Lower leg skin (tissue), 4 donors: ENCODE data around the gene IFRD2. TPM values are rescaled to one million over a fixed set of nuclear protein-coding genes. Genes with fewer than 3 reads are reported as not detected.

Experiments used
- DNase-seq, 2 donors: peaks; one replicate each; pipeline ENCODE4 v3.0.0-alpha.2; 2019; ENCODE audit warnings: low spot score in 2 of 2
- H3K4me3 ChIP-seq: fragments of 200-600 bp; sonication (generic); 2 replicates; pipeline ENCODE4 v1.5.1; 2017; ENCODE audit warnings: mild to moderate bottlenecking, low read depth; ENCODE audit not compliant: poor library complexity, severe bottlenecking
- CTCF ChIP-seq, 3 donors: fragments of 450-650 bp; IDR thresholded peaks; one replicate each; pipeline ENCODE4 v1.5.1; 2016; ENCODE audit warnings: antibody characterized with exemption in 3 of 3, mild to moderate bottlenecking in 3 of 3, moderate library complexity in 2 of 3
- POLR2A ChIP-seq, 2 donors: fragments of 450-650 bp; IDR thresholded peaks; one replicate each; pipeline ENCODE4 v1.6.1; 2016 to 2017; ENCODE audit warnings: antibody characterized with exemption in 2 of 2, mild to moderate bottlenecking in 1 of 2, moderate library complexity in 1 of 2
- WGBS, 2 donors: methylation state at CpG; one replicate each; pipeline ENCODE4 v1.1.5; 2018; 5-methylcytosine and 5-hydroxymethylcytosine counted together
- intact Hi-C: fragments of 100-400 bp; cut with DNase I; formaldehyde crosslinking; loops from one replicate; pipeline ENCODE4 v1.15.0; 2023; ENCODE audit warnings: low total_unique reads
- total RNA-seq, 4 donors: library from RNA; depleted of rRNA; stranded (reverse); fragments of >200 nt; gene quantifications; one replicate each; pipeline ENCODE4 v1.1.0, GENCODE V29; 2016

The IFRD2 gene
- total RNA-seq, 4 donors from 2014 or later, result 32.9 to 69.0 (median 39.8) TPM

GRCh38 chr3:50269460-50269859 is 22.8 kb downstream of the IFRD2 start:
- TF ChIP-seq POLR2A (IDR thresholded peaks at IDR 0.05) (no peak), CTCF (IDR thresholded peaks at IDR 0.05) (no peak)
- intact Hi-C loops, result no loop called here
- WGBS, 2 donors, result 47 to 65% methylated on average over 4 of the region's 4 CpGs
- DNase-seq, result no peak
- H3K4me3 ChIP-seq, result no peak overlapping the region

- intact Hi-C loops, result no loop called here
- TF ChIP-seq POLR2A (IDR thresholded peaks at IDR 0.05) (no peak), CTCF (IDR thresholded peaks at IDR 0.05) (no peak)
- WGBS, 2 donors, result 23 to 42% methylated on average over 16 to 19 of the region's 21 CpGs
- DNase-seq, result no peak
- H3K4me3 ChIP-seq, result no peak within 1 kb of the TSS
These were observed 23.4 kb downstream of the IFRD2 start, which contains the start of gene SEMA3B for GRCh38 chr3:50268703-50269451. Gene SEMA3B, plus strand, starts transcription at chr3:50269147. Its CDS starts 94 bp downstream, at chr3:50269241.

GRCh38 chr3:50268276-50268675 is 24.0 kb downstream of the IFRD2 start:
- DNase-seq, result no peak
- no peak overlapping the region for H3K4me3 ChIP-seq
- WGBS, 2 donors, result 27 to 29% methylated on average over 3 of the region's 3 CpGs
- intact Hi-C loops, result no loop called here
- TF ChIP-seq CTCF (IDR thresholded peaks at IDR 0.05), result no peak
- no peak for TF ChIP-seq POLR2A (IDR thresholded peaks at IDR 0.05)

- TF ChIP-seq CTCF (IDR thresholded peaks at IDR 0.05) (no peak), POLR2A (IDR thresholded peaks at IDR 0.05) (no peak)
- peak overlapping the region; percentile 12 for H3K4me3 ChIP-seq
- DNase-seq, result no peak
- intact Hi-C loops, result no loop called here
- WGBS, 2 donors, result 10 to 14% methylated on average over 22 of the region's 22 CpGs
These were observed 24.8 kb downstream of the IFRD2 start for GRCh38 chr3:50267280-50267913.

- H3K4me3 ChIP-seq, result no peak overlapping the region
- no peak for TF ChIP-seq CTCF (IDR thresholded peaks at IDR 0.05)
- TF ChIP-seq POLR2A (IDR thresholded peaks at IDR 0.05), result no peak
- intact Hi-C loops, result no loop called here
- DNase-seq, result no peak
- 54 to 72% methylated on average over 7 of the region's 7 CpGs for WGBS, 2 donors
These were observed 25.4 kb downstream of the IFRD2 start for GRCh38 chr3:50266836-50267235.
